Measurements from ENCODE around the gene MEG3. TPM values are rescaled to one million over a fixed set of nuclear protein-coding genes. Genes with fewer than 3 reads are reported as not detected.

Gene MEG3
- total and polyA plus RNA-seq, 7 donors: 3.5 to 168 (median 28.0) TPM

GRCh38 chr14:100819829-100820475, 6.0 kb upstream of the MEG3 start:
- Histone ChIP-seq H3K4me1 (no peaks in the 10 kb centered on the region), H3K36me3 (no peaks in the 10 kb centered on the region), H3K4me3 (no peak overlapping the region), H3K9me3 (no peaks in the 10 kb centered on the region), H3K27me3 (peaks cover 0 to 12% (median 0%) of the 10 kb centered on the region in 3 donors), H3K27ac (no peak overlapping the region)
- 96 to 97% methylated on average over 22 of the region's 22 CpGs for WGBS, 2 donors
- no peak for DNase-seq
- TF ChIP-seq POLR2AphosphoS5 (IDR thresholded peaks at IDR 0.05): no peak
- no peak for TF ChIP-seq POLR2A (IDR thresholded peaks at IDR 0.05)
- TF ChIP-seq EP300 (IDR thresholded peaks at IDR 0.05): no peak
- no peak for TF ChIP-seq CTCF (IDR thresholded peaks at IDR 0.05)
- intact Hi-C loops (cut with DNase I): no loop called here

- no peaks in the 10 kb centered on the region for H3K9me3 ChIP-seq
- peaks cover 0 to 22% (median 8%) of the 10 kb centered on the region in 3 donors for H3K27me3 ChIP-seq
- no peak for DNase-seq
- no peak for TF ChIP-seq POLR2A (IDR thresholded peaks at IDR 0.05)
- no peak for TF ChIP-seq CTCF (IDR thresholded peaks at IDR 0.05)
- TF ChIP-seq EP300 (IDR thresholded peaks at IDR 0.05): no peak
- TF ChIP-seq POLR2AphosphoS5 (IDR thresholded peaks at IDR 0.05): no peak
- no peak overlapping the region for H3K27ac ChIP-seq
- no peak overlapping the region for H3K4me3 ChIP-seq
- intact Hi-C loops (cut with DNase I): no loop called here
- H3K36me3 ChIP-seq: no peaks in the 10 kb centered on the region
- peaks cover 0 to 4% (median 0%) of the 10 kb centered on the region in 4 donors for H3K4me1 ChIP-seq
- 44 to 66% methylated on average over 4 of the region's 4 CpGs for WGBS, 2 donors
These were observed 5.0 kb upstream of the MEG3 start for GRCh38 chr14:100820957-100821356.

- H3K36me3 ChIP-seq: no peaks in the 10 kb centered on the region
- H3K4me3 ChIP-seq: no peak overlapping the region
- H3K4me1 ChIP-seq: peaks cover 0 to 8% (median 0%) of the 10 kb centered on the region in 4 donors
- WGBS, 2 donors: 62 to 80% methylated on average over 7 of the region's 7 CpGs
- intact Hi-C loops (cut with DNase I): no loop called here
- H3K27me3 ChIP-seq: peaks cover 0 to 33% (median 19%) of the 10 kb centered on the region in 3 donors
- no peak for TF ChIP-seq POLR2AphosphoS5 (IDR thresholded peaks at IDR 0.05)
- no peak for TF ChIP-seq CTCF (IDR thresholded peaks at IDR 0.05)
- no peak for TF ChIP-seq EP300 (IDR thresholded peaks at IDR 0.05)
- TF ChIP-seq POLR2A (IDR thresholded peaks at IDR 0.05): no peak
- H3K9me3 ChIP-seq: no peaks in the 10 kb centered on the region
- no peak overlapping the region for H3K27ac ChIP-seq
- DNase-seq: no peak
These were observed 3.9 kb upstream of the MEG3 start for GRCh38 chr14:100822013-100822412.

- DNase-seq: no peak
- TF ChIP-seq POLR2A (IDR thresholded peaks at IDR 0.05) (no peak), CTCF (IDR thresholded peaks at IDR 0.05) (no peak), POLR2AphosphoS5 (IDR thresholded peaks at IDR 0.05) (no peak), EP300 (IDR thresholded peaks at IDR 0.05) (no peak)
- intact Hi-C loops (cut with DNase I): no loop called here
- Histone ChIP-seq H3K27ac (no peak overlapping the region), H3K4me3 (no peak overlapping the region), H3K9me3 (peaks cover 0 to 1% (median under 1%) of the 10 kb centered on the region in 4 donors), H3K4me1 (peaks cover 0 to 8% (median 0%) of the 10 kb centered on the region in 4 donors), H3K27me3 (peaks cover 0 to 40% (median 26%) of the 10 kb centered on the region in 3 donors), H3K36me3 (no peaks in the 10 kb centered on the region)
- 77 to 83% methylated on average over 9 of the region's 9 CpGs for WGBS, 2 donors
These were observed 3.2 kb upstream of the MEG3 start for GRCh38 chr14:100822532-100823296.
